T-cell (primary cell): ENCODE results near the gene DSEL. TPM values are rescaled to one million over a fixed set of nuclear protein-coding genes. Genes with fewer than 3 reads are reported as not detected.

Source experiments
- ATAC-seq, 4 experiments: fragments of 200-7000 bp in 3 of 4; fragments of 150-1000 bp in 1 of 4; cut with Tn5 transposase; replicated peaks in 1 of 4; 1 replicate in 3 of 4; 2 replicates in 1 of 4; pipeline ENCODE4 v1.10.0; 2021; ENCODE audit warnings: moderate library complexity in 3 of 4, mild to moderate bottlenecking in 2 of 4, moderate number of reproducible peaks in 1 of 4
- CTCF ChIA-PET, 2 donors: fragments of 300-600 bp; sonication (Branson Sonifier 250); formaldehyde crosslinking; loops; one replicate each; lab custom pipeline; 2022; ENCODE audit warnings: antibody characterized with exemption in 2 of 2; lab: Charles Lee
- POLR2A ChIA-PET, 2 donors: fragments of 300-600 bp; sonication (Branson Sonifier 250); formaldehyde crosslinking; loops; one replicate each; lab custom pipeline; 2022; ENCODE audit warnings: antibody characterized with exemption in 2 of 2; lab: Charles Lee
- DNase-seq, 35 experiments: peaks; one replicate each; pipeline versions ENCODE4 v3.0.0 to v3.0.0-alpha.2; 2013 to 2023
- H3K27ac ChIP-seq: one replicate; pipeline ENCODE4 v1.5.1; 2013; ENCODE audit warnings: low read length
- H3K27me3 ChIP-seq, 2 experiments: replicated peaks in 1 of 2; 1 replicate in 1 of 2; 2 replicates in 1 of 2; pipeline versions ENCODE4 v1.6.1 to v1.7.0; 2013; ENCODE audit warnings: low read length in 1 of 2, mixed read lengths in 1 of 2; ENCODE audit not compliant: control insufficient read depth in 2 of 2, insufficient read depth in 2 of 2; ENCODE audit errors: extremely low read depth in 1 of 2
- H3K36me3 ChIP-seq, 2 donors: 1 replicate in 1 of 2; 2 replicates in 1 of 2; pipeline versions ENCODE4 v1.6.1 to v1.7.0; 2013; ENCODE audit warnings: low read length in 1 of 2; ENCODE audit not compliant: control insufficient read depth in 2 of 2, insufficient read depth in 1 of 2; ENCODE audit errors: extremely low read depth in 1 of 2
- H3K4me1 ChIP-seq, 2 experiments: 1 replicate in 1 of 2; 2 replicates in 1 of 2; pipeline versions ENCODE4 v1.6.1 to v1.7.0; 2013; ENCODE audit warnings: low read length in 2 of 2, mixed read lengths in 1 of 2; ENCODE audit not compliant: insufficient read depth in 2 of 2, control insufficient read depth in 1 of 2; ENCODE audit errors: extremely low read depth in 1 of 2
- H3K4me3 ChIP-seq, 2 donors: 1 replicate in 1 of 2; 2 replicates in 1 of 2; pipeline versions ENCODE4 v1.5.1 to v1.7.0; 2013; ENCODE audit warnings: mild to moderate bottlenecking in 2 of 2, low read length in 1 of 2, moderate library complexity in 1 of 2; ENCODE audit not compliant: control insufficient read depth in 1 of 2; ENCODE audit errors: extremely low read depth in 1 of 2
- H3K9me3 ChIP-seq: 2 replicates; pipeline ENCODE4 v1.7.0; 2013
- H3K27ac Mint-ChIP-seq, 2 donors: one replicate each; pipeline ENCODE4 v1.8.0; 2020 to 2021; ENCODE audit warnings: mild to moderate bottlenecking in 2 of 2, mixed read lengths in 2 of 2
- H3K27me3 Mint-ChIP-seq, 2 donors: one replicate each; pipeline ENCODE4 v1.8.0; 2021 to 2022; ENCODE audit warnings: mixed read lengths in 2 of 2
- H3K36me3 Mint-ChIP-seq: one replicate; pipeline ENCODE4 v1.8.0; 2021; ENCODE audit warnings: mixed read lengths
- H3K4me1 Mint-ChIP-seq, 3 donors: one replicate each; pipeline ENCODE4 v1.8.0; 2020 to 2022; ENCODE audit warnings: mixed read lengths in 3 of 3, mild to moderate bottlenecking in 1 of 3
- H3K4me3 Mint-ChIP-seq, 3 donors: one replicate each; pipeline ENCODE4 v1.8.0; 2020 to 2022; ENCODE audit warnings: mild to moderate bottlenecking in 3 of 3, mixed read lengths in 3 of 3, moderate library complexity in 3 of 3
- H3K9me3 Mint-ChIP-seq, 3 donors: one replicate each; pipeline ENCODE4 v1.8.0; 2020 to 2022; ENCODE audit warnings: mixed read lengths in 3 of 3
- WGBS: methylation state at CpG from one replicate; pipeline ENCODE4 v1.1.5; 2013; ENCODE audit warnings: missing lambda C conversion rate; ENCODE audit not compliant: insufficient coverage; 5-methylcytosine and 5-hydroxymethylcytosine counted together
- total RNA-seq, 35 experiments: library from RNA in 6 of 35; stranded (reverse) in 6 of 35; fragments of 120-200 nt in 1 of 35; gene quantifications; one replicate each; pipeline versions ENCODE4 v1.2.1 to v1.2.4 and lab custom pipeline; 2013 to 2026

The DSEL gene
- total RNA-seq (1 to 10 TPM in 3 of 5 donors, under 1 TPM in 2; 0.72 to 2.4 (median 1.5) TPM), total RNA-seq (lab: John Stamatoyannopoulos, UW) (1.7 to 12.1 (median 4.4) reads per million in 29 experiments)
- total RNA-seq (2013), result 2.2 TPM

DNA sequence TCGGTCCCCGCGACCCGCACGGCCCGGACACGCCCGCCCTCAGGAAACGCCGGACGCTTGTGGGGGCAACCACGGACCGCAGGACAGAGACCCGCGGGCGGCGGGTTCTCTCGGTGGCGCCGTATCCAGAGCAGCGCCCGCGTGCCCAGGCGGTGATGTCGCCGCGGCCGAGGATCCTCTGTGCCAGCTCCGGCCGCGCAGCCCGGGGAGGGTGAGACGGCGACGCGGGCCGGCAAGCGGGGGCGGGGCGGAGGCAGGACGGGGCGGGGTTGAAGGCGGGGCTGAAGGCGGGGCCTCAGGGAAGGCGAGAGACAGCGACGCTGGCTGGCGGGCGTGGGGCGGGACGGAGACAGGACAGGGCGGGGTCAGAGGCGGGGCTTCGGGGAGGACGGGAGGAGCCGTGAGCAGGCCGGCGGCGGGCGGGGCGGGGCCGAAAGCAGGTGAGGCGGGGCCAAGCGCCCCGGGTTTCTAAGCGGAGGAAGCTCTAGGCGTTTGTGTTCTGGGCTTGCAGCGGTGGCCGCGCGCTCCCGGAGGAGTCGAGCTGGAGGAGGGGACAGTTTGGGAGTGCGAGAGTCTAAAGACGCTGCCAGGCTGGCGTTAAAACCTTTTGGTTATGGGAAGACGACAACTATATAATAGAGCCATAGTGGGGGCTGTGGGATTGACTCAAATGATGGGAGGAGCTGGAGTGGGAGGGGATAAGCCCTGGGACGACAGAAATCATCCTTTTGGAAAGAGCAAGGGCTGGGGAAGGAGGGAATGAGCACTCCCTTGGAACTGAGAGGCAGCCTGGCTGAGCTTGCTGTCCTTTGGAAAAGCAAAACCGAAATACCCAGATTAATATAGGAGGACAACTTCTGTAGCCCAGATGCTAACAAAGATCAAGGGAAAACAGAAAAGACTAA lies at the start of gene DSEL:
Gene DSEL, minus strand, starts transcription at position 182 of the 905 bp plus-strand sequence. CDS start 2,112 bp downstream, outside the sequence.
- POLR2A ChIA-PET, result interaction anchor here in 1 of 2 donors (0.6 to 0.8 kb wide), 3 partner anchors 90 to 1136 kb away, joined by 3 to 13 read pairs (median 10); no protein-coding TSS in a partner anchor
- peaks cover 10 to 18% of the 10 kb centered on the region in 2 experiments for H3K4me1 ChIP-seq
- Mint-ChIP-seq H3K27ac (peak within 1 kb of the TSS; percentile 63 to 87), H3K9me3 (no peaks in the 10 kb centered on the region), H3K27me3 (peaks cover 0 to 6% of the 10 kb centered on the region in 2 donors), H3K4me3 (peak within 1 kb of the TSS; percentile 87 to 94 (median 92)), H3K36me3 (no peaks in the 10 kb centered on the region), H3K4me1 (peaks cover 27 to 33% (median 29%) of the 10 kb centered on the region in 3 donors)
- DNase-seq, result peak; percentile 88 to 99 (median 96)
- H3K27me3 ChIP-seq, result no peaks in the 10 kb centered on the region
- H3K9me3 ChIP-seq, result no peaks in the 10 kb centered on the region
- H3K36me3 ChIP-seq, result no peaks in the 10 kb centered on the region
- peak; percentile 95 to 99 (median 96) for ATAC-seq
- no peak within 1 kb of the TSS for H3K27ac ChIP-seq
- H3K4me3 ChIP-seq, result peak within 1 kb of the TSS; percentile 71 to 83
- CTCF ChIA-PET, result interaction anchor here in 1 of 2 donors (0.7 to 0.9 kb wide), 2 partner anchors 14 to 316 kb away, joined by 3 read pairs; no protein-coding TSS in a partner anchor
- 1% methylated on average over 72 of the region's 79 CpGs for WGBS

GRCh38 chr18:67553437-67553836 lies 36.9 kb upstream of the DSEL start:
- Mint-ChIP-seq H3K4me3 (no peak overlapping the region), H3K9me3 (no peaks in the 10 kb centered on the region), H3K4me1 (no peaks in the 10 kb centered on the region), H3K27ac (no peak overlapping the region), H3K27me3 (peaks cover 0 to 4% of the 10 kb centered on the region in 2 donors), H3K36me3 (no peaks in the 10 kb centered on the region)
- no peaks in the 10 kb centered on the region for H3K36me3 ChIP-seq
- no peaks in the 10 kb centered on the region for H3K9me3 ChIP-seq
- no peak overlapping the region for H3K27ac ChIP-seq
- WGBS, result no CpG with 5 or more reads among the region's 2 CpGs
- POLR2A ChIA-PET, result interaction anchor here in 1 of 2 donors (0.7 kb wide), 1 partner anchor 46 kb away, joined by 3 read pairs; no protein-coding TSS in a partner anchor
- CTCF ChIA-PET, result no interaction called here
- DNase-seq, result no peak
- no peak overlapping the region for H3K4me3 ChIP-seq
- H3K27me3 ChIP-seq, result no peaks in the 10 kb centered on the region
- H3K4me1 ChIP-seq, result no peaks in the 10 kb centered on the region
- no peak for ATAC-seq

- Histone ChIP-seq H3K27ac (no peak overlapping the region), H3K27me3 (no peaks in the 10 kb centered on the region), H3K4me3 (no peak overlapping the region), H3K36me3 (no peaks in the 10 kb centered on the region), H3K9me3 (no peaks in the 10 kb centered on the region), H3K4me1 (no peaks in the 10 kb centered on the region)
- no CpG with 5 or more reads among the region's 3 CpGs for WGBS
- Mint-ChIP-seq H3K27me3 (peaks cover 0 to 7% of the 10 kb centered on the region in 2 donors), H3K4me3 (no peak overlapping the region), H3K27ac (no peak overlapping the region), H3K4me1 (no peaks in the 10 kb centered on the region), H3K9me3 (no peaks in the 10 kb centered on the region), H3K36me3 (no peaks in the 10 kb centered on the region)
- ATAC-seq (no peak), DNase-seq (no peak)
- CTCF ChIA-PET, result no interaction called here
- POLR2A ChIA-PET, result interaction anchor here in 1 of 2 donors (0.5 kb wide), 1 partner anchor 1160 kb away, joined by 4 read pairs; no protein-coding TSS in a partner anchor
Observed at GRCh38 chr18:67550872-67551520, 34.5 kb upstream of the DSEL start.

DNA sequence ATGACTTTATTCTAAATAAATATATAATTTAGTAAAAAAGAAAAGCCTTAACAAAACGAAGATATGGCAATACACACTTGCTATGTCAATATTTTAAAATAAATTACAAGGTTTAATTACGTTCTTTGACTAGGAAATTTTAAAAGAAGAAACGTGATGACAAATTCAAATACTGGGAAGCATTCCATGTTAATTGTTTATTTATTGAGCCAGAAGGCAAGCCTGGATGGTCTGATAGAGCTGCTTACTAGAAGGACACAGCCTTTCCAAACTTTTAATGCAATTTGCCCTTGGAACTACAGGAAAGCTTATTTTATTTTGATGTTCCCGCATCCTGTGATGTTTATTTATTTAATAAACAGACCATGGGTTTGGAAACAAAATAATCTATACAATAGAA lies 33.4 kb upstream of the DSEL start:
- DNase-seq, result no peak
- Histone ChIP-seq H3K4me3 (no peak overlapping the region), H3K27me3 (no peaks in the 10 kb centered on the region), H3K27ac (no peak overlapping the region), H3K4me1 (no peaks in the 10 kb centered on the region), H3K36me3 (no peaks in the 10 kb centered on the region), H3K9me3 (no peaks in the 10 kb centered on the region)
- no peak overlapping the region for H3K4me3 Mint-ChIP-seq
- WGBS, result no CpG with 5 or more reads among the region's 4 CpGs
- POLR2A ChIA-PET, result no interaction called here
- peaks cover 0 to 7% of the 10 kb centered on the region in 2 donors for H3K27me3 Mint-ChIP-seq
- H3K36me3 Mint-ChIP-seq, result no peaks in the 10 kb centered on the region
- H3K9me3 Mint-ChIP-seq, result no peaks in the 10 kb centered on the region
- H3K4me1 Mint-ChIP-seq, result no peaks in the 10 kb centered on the region
- CTCF ChIA-PET, result interaction anchor here in 1 of 2 donors (0.6 kb wide), 1 partner anchor 34 kb away, joined by 6 read pairs; no protein-coding TSS in a partner anchor
- ATAC-seq, result no peak
- H3K27ac Mint-ChIP-seq, result no peak overlapping the region

DNA sequence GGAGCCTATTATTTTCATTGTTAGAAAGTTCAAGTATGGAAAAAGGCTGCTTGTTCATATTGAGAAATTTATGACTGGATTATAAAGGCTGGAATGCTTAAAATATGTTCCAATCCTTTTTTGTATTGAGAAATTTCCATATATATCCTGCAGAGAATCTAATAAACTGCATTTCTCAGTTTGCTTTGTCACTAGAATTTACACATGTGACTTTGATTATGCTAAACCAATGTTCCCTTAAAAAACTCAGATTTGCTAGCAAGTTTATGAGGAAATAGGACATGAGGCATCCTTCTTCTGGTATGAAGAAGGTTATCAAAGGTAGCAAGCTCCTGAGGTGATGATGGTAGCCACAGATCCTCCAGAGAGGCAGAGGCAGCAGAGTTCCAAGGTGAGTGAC lies 29.2 kb upstream of the DSEL start:
- Mint-ChIP-seq H3K9me3 (no peaks in the 10 kb centered on the region), H3K27me3 (peaks cover 4 to 13% of the 10 kb centered on the region in 2 donors), H3K36me3 (no peaks in the 10 kb centered on the region), H3K4me1 (peaks cover 0 to 3% (median 3%) of the 10 kb centered on the region in 3 donors), H3K27ac (no peak overlapping the region), H3K4me3 (no peak overlapping the region)
- ChIA-PET POLR2A (no interaction called here), CTCF (no interaction called here)
- ATAC-seq (no peak), DNase-seq (no peak)
- Histone ChIP-seq H3K9me3 (no peaks in the 10 kb centered on the region), H3K36me3 (no peaks in the 10 kb centered on the region), H3K27ac (no peak overlapping the region), H3K4me1 (no peaks in the 10 kb centered on the region), H3K27me3 (no peaks in the 10 kb centered on the region), H3K4me3 (no peak overlapping the region)

GRCh38 chr18:67540559-67540958 lies 24.0 kb upstream of the DSEL start:
- Histone ChIP-seq H3K27ac (no peak overlapping the region), H3K36me3 (no peaks in the 10 kb centered on the region), H3K4me1 (no peaks in the 10 kb centered on the region), H3K4me3 (no peak overlapping the region), H3K9me3 (no peaks in the 10 kb centered on the region), H3K27me3 (no peaks in the 10 kb centered on the region)
- CTCF ChIA-PET, result no interaction called here
- peaks cover 4 to 6% of the 10 kb centered on the region in 2 donors for H3K27me3 Mint-ChIP-seq
- no peaks in the 10 kb centered on the region for H3K36me3 Mint-ChIP-seq
- no peak overlapping the region for H3K4me3 Mint-ChIP-seq
- DNase-seq (no peak), ATAC-seq (no peak)
- POLR2A ChIA-PET, result interaction anchor here in 1 of 2 donors (0.7 kb wide), 1 partner anchor 42 kb away, joined by 3 read pairs; no protein-coding TSS in a partner anchor
- H3K27ac Mint-ChIP-seq, result no peak overlapping the region
- H3K4me1 Mint-ChIP-seq, result peaks cover 0 to 3% (median 3%) of the 10 kb centered on the region in 3 donors
- no CpG with 5 or more reads among the region's 5 CpGs for WGBS
- no peaks in the 10 kb centered on the region for H3K9me3 Mint-ChIP-seq
